Activated CD8-positive, alpha-beta memory T cell treated with anti-CD3 and anti-CD28 coated beads, Interleukin-2, amount 50 U/mL, for 24 hours (primary cell): ENCODE data around the gene KRT5.

Source experiments
- DNase-seq: peaks from one replicate; pipeline ENCODE4 v3.0.0-alpha.2; 2020; ENCODE audit errors: extremely low read depth

Gene KRT5

GRCh38 chr12:52537101-52537500 is 16.9 kb upstream of the KRT5 start:
- DNase-seq = no peak

DNA sequence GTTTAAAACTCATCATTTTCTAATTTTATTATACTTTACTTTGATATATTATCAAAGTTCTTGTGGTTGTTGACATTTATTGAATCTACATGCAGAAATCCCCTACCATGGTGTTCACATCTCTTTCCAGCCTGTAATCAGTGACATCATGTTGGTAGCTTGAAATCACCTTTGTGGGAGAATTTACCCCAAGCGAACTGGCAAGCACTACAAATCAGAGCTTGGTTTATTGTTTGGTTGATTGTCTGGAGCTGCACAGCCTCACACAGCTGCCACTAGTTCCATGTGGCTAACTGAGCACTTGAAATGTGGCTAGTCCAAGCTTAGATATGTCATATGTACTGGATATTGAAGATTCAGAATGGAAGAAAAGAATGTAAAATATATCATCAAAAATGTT is 15.4 kb upstream of the KRT5 start:
- no peak for DNase-seq

GRCh38 chr12:52534482-52534881 is 14.3 kb upstream of the KRT5 start:
- no peak for DNase-seq

DNA sequence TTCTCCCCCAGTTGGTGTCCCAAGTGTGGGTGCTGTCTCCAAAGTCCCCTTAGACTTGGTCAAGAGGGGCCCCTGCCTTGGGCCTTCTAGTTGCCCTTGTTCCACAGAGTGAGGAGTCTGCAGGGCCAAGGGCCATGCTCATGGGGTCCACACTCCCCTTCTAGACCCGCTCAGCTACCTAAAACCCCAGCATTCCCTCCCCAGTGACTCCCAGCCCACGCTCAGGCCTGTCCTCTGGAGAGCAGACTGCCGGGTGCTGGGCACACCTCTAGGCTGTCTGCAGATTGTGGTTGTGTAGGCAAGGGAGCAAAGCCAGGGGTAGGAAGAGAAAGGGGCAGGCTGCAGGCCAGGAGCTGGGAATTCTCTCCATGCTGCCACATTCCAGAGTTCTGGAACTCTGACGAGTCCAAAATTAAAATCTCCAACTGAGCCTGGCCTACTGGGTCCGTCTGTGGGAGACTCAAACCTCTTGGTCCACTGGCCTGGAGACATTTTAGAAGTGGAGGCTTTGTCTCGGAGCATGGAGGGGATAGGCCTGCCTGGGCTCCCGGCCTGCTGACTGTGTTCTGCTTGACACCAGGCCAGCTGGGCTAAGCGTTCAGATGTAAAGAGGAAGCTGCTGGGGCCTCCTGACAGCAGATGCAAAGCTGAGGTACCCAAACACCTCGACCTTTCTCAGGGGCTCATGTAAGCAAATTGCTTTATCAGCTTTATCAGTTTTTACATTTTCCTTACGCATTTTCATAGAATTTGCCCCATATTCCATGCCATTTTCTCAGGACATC is 13.7 kb upstream of the KRT5 start:
- no peak for DNase-seq

GRCh38 chr12:52532636-52533035 is 12.4 kb upstream of the KRT5 start:
- no peak for DNase-seq

DNA sequence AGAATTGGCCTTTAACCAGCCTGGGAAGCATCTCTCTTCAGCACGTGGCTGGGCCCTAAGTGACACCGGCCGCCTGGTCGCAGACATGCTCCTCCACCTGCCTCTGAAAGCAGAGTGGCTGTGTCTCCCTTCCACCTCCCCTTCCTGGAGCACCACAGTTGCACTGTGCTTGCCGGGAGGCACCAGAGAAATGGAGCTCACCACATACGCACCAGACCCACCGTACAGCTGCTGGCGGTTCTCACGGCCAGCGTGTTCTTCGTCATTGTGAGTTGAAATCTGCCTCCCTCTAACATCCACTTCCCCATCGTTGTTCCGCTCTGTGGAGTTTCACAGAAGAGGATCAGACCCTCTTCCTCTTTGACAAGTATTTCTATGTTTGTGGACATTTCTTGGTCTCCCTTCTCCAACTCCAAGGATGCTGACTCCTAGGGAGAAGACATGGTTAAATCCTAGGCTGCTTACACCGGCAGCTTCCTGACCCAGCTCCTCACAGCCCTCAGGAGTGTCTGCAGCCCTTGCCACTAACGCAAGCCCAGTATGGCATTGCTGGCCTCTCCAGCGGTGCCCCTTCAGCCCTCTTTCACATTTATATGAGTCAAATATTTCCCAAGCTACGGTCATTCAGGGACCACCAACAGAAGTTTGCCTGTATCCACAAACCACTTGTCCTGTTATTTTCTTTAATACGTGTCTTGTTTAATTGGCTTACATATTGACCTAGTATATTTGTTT is 11.5 kb upstream of the KRT5 start:
- no peak for DNase-seq

GRCh38 chr12:52530905-52531304 is 10.7 kb upstream of the KRT5 start:
- no peak for DNase-seq

GRCh38 chr12:52530366-52530765 is 10.2 kb upstream of the KRT5 start:
- DNase-seq = no peak

DNA sequence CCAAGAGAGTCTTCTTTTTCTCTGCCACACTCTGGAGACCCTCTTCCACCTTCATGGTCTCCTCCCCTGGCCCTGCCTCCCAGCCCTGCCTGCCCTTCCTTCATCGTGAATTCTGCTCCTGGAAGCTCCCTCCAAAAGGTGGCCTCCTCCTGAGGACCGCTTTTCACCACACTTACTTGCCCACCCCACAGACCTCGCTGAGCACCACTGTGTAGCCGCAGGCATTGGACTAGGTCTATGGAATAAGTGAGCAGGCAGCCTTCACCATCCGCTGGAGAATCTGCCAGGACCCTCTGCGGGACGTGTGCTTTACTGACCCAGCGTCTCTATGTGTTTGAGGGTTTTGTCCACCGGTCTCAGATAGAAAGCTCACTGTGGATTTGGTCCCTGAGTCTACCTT is 9.7 kb upstream of the KRT5 start:
- DNase-seq = no peak

DNA sequence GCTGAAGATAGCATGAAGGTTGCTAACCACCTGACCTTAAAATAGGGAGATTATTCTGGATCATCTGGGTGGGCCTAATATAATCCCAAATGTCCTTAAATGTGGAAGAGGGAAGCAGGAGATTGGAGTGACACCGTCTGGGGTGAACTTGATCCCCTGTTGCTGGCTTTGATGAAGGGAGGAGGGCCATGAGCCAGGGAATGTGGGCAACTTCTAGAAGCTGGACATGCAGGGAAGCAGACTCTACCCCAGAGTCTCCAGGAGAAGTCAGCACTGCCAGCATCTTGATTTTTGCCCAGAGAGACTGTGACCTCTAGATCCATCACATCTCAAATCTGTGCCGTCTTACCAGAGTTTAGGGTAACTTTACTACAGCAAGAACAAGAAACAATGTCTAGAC is 9.2 kb upstream of the KRT5 start:
- DNase-seq = no peak

DNA sequence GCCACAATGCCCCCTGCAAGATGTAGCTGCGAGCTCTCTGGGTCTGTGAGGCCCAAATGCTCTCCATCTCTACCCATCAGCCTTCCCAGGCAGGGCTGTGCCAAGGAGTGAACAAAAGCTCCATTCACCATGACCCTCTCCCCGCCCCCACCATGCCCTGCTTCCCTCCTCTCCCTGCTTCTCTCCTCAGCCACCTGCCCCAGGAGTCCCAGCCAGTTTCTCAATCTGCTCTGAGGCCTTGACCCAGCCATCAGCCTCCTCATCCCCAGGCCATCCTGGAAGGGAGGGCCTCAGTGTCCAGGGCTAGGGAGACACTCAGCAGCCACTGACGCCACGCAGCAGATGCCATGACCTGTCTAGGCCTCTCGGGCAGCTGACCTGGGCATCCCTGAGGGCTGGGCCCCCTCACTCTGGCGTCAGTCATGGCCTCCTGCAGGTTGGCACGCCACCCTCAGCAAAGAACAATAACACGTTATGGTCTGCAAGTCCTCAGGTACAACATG is 8.5 kb upstream of the KRT5 start:
- no peak for DNase-seq

DNA sequence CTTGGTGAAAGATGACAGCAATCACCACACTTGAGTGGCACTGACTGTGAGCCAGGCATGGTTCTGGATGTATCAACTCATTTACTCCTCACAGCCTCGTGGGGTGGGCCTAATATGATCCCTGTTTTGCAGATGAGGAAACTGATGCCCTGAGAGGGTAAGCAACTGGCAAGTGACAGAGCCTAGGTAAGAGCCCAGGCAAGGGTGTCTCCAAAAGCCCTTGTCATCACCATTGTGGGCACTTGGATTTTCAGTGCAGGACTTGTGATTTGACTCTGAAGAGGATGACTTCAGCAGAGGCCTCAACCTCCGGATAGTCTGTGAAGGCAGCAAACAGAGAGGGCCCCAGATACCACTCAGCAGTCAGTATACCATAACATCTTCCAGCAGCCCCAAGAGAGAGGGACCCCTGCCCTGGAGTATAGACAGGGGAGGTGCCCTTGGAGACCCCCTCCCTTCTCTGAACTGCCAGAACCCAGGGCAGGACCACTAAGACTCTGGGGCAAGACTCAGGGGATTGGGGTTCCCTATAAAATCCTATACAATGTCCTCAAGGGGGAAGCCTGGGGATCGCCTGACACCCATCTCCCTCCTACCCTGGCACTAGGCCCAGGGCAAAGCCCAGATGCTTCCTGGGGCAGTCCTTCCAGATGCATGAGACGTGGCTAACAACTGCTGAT is 7.1 kb upstream of the KRT5 start:
- DNase-seq = no peak

GRCh38 chr12:52526511-52526951 is 6.3 kb upstream of the KRT5 start:
- DNase-seq = no peak

DNA sequence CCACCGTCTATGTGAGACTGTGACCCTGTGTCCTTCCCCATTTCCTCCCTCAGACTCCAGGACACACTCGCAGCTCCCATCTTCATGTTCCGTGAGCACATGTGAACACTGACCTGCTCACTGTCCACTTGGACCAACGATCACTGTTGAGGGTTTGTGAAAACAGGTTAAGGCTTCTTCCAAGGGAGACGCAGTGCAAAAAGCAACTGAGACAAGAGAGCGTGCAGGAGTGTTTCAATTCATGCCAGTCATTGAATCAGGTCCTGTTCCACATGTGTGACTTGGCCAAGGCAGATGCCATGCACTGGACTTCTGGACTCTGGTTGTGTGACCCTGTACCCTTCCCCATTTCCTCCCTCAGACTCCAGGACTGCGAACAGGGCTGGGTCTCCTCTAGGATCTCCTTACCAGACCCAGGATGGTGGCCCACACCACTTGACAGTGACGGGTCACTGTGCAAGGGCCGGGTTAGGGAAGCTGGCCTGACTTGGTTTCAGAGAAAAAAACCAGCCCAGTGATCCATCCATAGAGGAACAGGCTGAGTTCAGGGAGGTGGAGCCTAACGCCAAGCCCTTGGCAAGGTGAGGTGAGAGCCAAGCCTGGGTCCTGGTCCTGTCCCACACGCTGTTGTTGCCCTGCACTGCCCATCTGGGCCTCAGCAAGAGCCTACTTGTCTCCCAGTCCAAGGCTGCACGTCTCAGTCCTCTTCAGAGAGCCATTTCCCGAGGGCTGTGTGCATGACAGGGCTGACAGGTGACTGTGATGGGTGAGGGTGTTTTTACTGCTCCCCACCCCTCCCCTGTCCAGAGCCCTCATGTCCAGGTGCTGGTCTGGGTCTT is 5.7 kb upstream of the KRT5 start:
- no peak for DNase-seq

DNA sequence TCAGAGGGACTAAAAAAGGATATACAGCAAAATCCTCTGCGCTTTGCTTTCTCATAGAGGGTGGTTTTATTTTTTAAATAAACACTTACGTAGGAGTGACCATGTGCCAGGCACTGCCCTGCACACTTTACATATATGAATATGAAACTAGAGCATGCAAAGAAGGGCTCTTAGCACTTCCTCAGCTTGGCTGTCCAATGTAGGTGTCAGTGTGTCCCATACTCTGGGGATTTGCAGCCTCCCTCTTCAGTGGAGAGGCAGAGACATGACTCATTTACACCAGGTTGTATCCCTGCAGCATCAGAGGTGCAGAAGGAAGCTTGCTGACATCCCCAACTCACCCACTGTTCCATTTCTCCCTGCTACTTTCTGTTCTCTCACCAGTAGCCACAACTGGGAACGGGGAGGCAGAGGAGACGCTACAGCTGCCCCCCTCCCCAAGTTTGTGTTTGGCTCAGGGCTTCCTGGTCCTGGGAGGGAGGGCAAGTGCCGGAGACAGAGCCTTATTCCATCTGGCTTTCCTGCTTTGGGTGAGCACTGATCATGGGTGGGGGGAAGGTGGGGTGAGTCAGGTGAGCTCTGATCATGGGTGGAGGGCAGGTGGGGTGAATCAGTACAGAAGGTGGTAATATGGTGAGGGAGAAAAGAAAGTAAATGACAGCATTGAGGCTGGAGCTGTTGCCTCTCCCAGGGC is 4.9 kb upstream of the KRT5 start:
- no peak for DNase-seq

GRCh38 chr12:52524241-52524897 is 4.2 kb upstream of the KRT5 start:
- no peak for DNase-seq

GRCh38 chr12:52523824-52524223 is 3.6 kb upstream of the KRT5 start:
- no peak for DNase-seq

- DNase-seq = no peak
Measured at GRCh38 chr12:52522346-52523011, 2.3 kb upstream of the KRT5 start.

- no peak for DNase-seq
Measured at GRCh38 chr12:52521568-52522266, 1.5 kb upstream of the KRT5 start.
